Anterior cingulate cortex (tissue), 58 donors: ENCODE results near the gene QARS1.

Source experiments
- DNase-seq, 58 donors: peaks; one replicate each; lab custom pipeline; 2025; lab: John Stamatoyannopoulos, UW

Gene QARS1

GRCh38 chr3:49104427-49105291 is at the start of gene QARS1:
Gene QARS1 (minus strand): TSS chr3:49104757. CDS start chr3:49104733, 24 bp downstream.
- DNase-seq: peak; percentile 56 to 97 (median 90)

DNA sequence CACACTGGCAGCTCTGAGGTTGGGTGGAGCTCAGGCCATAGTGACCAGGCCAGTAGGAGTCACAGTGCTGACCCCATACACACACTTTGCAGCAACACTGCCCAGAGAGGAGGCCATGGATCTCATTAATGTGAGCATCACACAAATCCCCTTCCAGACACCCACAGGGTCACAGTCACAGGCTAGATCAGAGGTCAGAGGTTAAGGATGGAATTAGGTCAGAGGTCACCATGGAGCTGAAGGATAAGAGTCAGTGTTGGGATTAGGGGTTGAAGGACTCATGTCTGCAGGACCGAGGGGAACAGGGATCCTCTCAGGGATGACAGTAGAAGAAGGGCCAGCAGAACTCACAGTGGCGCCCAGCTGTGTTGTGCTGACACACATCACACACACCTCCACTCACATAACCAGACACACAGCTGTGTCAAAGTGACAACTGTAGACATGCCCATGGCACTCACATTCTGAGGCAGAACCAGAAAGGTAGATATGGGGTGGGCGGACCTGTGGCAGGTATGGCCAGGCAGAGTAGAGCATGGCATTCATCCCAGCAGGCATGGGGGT is 48.9 kb upstream of the QARS1 start:
- DNase-seq: no peak

- DNase-seq: no peak
Measured at GRCh38 chr3:49151610-49152009, 47.1 kb upstream of the QARS1 start.

GRCh38 chr3:49148159-49148558 is 43.6 kb upstream of the QARS1 start:
- DNase-seq: no peak

DNA sequence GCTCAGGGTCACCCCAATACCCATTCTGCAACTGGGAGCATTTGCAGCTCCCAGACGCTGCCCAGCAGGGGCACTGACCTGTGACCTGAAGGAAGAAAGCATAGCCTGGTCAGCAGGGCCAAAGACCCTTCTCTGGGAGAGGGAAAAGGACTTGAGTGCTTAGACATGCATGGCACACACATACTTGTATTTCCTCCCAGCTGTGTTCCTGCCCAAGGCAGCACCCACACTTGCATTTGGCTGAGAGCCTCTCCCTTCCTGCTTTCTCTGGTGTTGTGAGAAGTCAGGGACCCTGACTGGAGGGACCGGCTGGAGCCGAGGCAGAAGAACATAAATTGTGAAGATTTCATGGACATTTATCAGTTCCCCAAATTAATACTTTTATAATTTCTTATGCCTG is 35.5 kb upstream of the QARS1 start:
- no peak for DNase-seq

DNA sequence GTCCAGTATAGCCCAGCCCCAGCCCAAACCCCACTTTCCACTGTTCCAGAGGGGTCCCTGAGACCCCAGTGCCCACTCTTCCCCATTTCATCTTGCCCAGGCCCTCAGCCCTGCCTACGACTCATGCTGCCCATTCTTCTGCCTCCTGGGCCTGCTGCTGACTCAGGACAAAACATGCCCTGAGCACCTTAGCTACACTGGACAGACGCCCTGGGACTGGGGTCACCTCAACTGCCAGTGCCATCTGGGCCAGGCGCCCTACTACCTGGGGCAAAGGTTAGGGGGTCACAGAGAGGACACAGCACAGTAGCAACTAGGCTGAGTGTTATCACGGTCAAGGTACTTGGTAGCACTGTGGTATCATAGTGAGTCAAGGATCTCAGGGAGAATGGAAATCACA is 30.9 kb upstream of the QARS1 start:
- DNase-seq: no peak

DNA sequence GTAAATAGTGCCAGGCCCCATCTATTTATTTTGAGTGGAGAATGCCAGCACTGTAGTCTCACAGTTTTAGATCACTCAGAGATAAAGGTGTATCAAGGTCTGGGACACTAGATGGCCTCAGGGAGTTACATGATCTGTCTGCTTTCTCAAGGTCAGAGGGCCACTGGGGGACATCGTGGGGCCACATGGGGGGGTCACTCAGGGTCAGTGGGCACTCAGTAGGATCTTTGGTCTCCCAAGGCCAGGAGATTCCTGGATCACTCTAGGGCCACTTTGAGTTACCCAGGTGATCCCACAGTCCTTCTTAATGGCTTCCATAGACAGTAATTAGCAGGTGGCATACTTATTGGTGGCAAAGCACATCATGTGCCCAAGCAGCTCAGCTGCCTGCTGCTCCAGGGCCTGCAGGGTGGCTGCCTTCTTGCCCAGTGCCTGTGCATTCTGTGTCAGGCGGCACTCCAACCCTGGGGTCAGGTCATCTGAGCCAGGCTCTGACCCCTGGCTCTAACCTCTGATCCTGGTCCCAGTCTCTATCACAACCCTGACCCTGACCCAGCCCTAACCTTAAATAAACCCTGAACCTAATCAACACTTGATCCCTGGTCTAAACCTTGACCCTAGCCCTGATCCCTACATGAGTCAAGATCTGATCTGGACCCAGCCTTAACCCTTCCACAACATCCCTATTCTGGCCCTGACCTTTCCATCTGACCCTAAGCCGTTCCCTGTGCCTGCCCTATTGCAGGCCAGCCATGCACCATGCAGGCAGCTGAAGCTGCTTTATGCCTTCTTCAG is 30.1 kb upstream of the QARS1 start:
- DNase-seq: no peak

DNA sequence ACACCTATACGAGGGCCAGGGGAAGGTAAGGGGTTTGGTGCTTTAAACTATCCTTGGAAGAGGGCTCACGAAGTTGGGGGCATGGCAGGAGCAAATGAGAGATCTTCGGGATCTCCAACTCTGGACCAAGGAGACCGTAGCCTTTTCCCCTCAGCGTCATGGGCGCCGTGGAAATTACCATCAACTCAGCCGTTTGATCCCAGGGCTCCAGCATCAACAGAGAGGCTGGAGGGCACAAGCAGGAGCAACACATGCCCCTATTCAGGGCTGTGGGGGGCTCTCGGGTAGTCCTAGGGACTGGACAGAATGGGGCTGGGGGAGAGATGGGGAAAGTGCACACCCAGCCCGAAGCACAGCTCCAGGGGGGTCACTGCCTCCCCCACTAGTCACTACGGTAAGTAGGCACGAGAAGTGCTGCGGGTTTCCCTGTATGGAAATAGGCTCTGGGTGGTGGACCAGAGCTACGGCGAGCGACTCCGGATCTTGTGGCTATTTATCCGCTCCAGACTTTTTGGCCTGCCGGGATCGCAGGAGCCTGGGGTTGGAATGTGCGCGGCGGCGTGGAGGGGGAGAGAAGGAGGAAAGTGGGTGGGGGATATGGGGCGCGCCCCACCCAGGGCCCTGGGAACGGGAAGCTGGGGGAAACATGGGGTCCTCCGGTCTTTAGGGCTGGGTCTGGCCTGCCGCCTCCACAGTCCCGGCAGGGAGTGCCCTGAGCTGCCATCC is 28.8 kb upstream of the QARS1 start:
- peak in 57 of 58 donors; percentile 17 to 82 (median 65) for DNase-seq

GRCh38 chr3:49132437-49133225 is 28.1 kb upstream of the QARS1 start, which contains the start of gene LAMB2:
Gene LAMB2 (minus strand): TSS chr3:49133050. CDS start chr3:49132867, 183 bp downstream.
- DNase-seq: peak in 54 of 58 donors; percentile 8 to 73 (median 40)

GRCh38 chr3:49132073-49132436 is 27.5 kb upstream of the QARS1 start:
- no peak for DNase-seq

DNA sequence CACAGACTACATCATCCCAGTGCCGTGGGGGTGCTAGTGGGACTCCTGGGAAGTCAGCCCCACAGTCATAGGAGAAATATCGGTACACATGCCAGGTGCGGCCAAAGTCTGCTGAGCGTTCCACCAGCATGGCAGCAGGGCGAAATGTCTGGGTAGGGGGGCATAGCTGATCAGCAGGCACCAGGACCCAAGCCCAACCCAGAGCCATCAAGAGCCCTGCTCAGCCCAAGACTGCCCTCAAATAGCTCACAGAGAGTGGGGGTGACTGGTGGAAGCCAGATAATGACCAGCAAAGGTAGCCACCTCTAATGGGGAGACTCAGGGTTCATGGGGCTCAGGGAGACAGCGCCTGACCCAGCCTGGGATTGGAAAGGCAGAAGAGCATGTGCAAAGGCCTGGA is 27.0 kb upstream of the QARS1 start:
- DNase-seq: no peak

DNA sequence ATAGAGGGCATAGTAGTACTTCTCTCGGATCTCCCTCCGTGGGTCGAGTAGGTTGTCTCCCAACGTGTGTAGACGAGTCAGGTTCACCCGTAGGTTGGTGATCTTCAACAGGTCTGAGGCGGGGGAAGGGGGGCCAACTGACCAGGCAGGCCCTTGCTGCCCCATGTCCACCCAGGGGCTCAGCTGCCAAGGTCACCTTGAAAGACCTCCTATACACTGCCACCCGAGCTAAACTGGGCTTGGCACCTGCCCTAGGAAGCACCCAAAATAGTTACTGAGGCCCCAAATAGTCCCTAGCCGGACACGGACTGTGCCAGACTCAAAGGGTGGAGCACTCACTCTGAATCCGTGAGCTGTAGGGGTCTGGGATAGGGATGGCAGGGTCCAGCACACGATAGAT is 26.5 kb upstream of the QARS1 start:
- DNase-seq: no peak

DNA sequence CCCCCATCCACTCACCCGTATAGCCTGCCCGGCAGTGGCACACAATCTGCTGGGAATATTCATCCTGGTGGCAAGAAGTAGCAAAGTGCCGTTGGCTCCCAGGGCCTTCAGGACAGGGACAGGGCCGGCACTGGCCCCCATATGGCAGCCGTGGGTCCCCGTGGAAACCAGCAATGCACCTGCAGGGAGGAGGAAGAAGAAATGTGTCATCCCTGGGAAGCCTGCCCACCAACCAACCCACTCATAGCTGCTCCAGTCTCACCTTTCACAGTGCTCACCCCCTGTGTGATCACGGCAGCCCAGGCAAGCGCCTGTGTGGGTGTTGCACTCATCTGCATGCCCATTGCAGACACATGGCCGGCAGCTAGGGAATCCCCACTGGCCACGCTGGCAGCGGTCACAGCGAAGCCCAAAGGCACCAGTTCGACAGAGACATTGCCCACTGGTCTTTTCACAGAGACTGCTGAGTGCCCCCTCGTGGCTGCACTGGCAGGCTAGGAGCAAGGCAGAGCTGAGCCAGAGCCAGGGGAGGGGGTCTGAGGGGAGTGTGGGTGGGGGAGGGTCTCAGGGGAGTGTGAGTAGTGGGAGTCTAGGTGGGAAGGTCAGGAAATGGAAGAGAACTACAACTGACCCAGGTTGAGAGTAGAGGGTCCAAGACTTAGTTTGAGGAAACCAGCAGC is 20.6 kb upstream of the QARS1 start:
- DNase-seq: peak in 19 of 58 donors; percentile 5 to 50 (median 26)

- no peak for DNase-seq
Measured at GRCh38 chr3:49124203-49124602, 19.6 kb upstream of the QARS1 start.

- no peak for DNase-seq
Measured at GRCh38 chr3:49123687-49124086, 19.1 kb upstream of the QARS1 start.

DNA sequence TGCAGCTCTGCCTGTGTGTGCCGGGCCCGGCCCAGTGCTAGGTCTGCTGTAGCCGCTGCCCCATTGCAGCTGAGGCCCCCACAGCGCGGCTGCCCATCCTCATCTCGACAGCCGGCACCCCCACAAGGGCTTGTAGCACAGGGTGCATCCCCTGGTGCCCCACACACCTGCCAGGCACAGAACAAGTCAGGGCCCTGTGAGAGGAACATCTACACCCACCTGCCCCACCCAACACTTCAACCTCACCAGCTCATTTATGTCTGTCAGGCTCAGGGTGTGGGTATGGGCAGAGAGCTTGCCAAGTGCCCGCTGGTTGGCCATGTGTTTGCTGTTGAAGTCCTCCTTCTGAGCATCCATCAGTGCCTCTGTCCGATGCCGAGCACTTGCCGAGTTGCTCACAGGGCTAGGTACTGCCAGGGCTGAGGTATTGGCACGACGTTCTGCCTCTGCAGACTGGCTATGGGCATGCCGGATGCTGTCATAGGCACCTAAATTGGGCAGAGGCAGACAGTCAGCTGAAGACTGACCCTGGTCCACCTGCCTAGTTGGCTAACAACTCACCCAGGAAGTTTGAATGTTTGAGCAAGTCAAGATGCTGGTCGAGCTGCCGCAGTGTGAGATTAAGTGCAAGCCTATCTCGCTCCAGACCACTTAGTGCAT is 18.5 kb upstream of the QARS1 start:
- no peak for DNase-seq

GRCh38 chr3:49122451-49122850 is 17.9 kb upstream of the QARS1 start:
- no peak for DNase-seq

GRCh38 chr3:49122022-49122421 is 17.5 kb upstream of the QARS1 start:
- DNase-seq: no peak
